ENCODE measurements around the gene HBM.
"Not testable (repeated sequence)": the region's sequence is repeated elsewhere in the genome, so short reads cannot be mapped to it uniquely, and the experiment has no call there.

The HBM gene

GRCh38 chr16:169014-169413, 3.2 kb downstream of the HBM start:
- DNase-seq (ENCODE audit: low read depth): no peak

GRCh38 chr16:170088-170507, 4.3 kb downstream of the HBM start:
- not testable (repeated sequence) for DNase-seq (ENCODE audit: low read depth)

DNA sequence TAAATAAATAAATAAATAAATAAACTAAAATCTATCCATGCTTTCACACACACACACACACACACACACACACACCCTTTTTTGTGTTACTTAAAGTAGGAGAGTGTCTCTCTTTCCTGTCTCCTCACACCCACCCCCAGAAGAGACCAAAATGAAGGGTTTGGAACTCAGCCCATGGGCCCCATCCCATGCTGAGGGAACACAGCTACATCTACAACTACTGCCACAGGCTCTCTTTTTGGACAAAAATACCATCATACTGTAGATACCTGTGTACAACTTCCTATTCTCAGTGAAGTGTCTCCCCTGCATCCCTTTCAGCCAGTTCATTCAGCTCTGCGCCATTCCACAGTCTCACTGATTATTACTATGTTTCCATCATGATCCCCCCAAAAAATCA, 5.0 kb downstream of the HBM start:
- no peak for DNase-seq (ENCODE audit: low read depth)

DNA sequence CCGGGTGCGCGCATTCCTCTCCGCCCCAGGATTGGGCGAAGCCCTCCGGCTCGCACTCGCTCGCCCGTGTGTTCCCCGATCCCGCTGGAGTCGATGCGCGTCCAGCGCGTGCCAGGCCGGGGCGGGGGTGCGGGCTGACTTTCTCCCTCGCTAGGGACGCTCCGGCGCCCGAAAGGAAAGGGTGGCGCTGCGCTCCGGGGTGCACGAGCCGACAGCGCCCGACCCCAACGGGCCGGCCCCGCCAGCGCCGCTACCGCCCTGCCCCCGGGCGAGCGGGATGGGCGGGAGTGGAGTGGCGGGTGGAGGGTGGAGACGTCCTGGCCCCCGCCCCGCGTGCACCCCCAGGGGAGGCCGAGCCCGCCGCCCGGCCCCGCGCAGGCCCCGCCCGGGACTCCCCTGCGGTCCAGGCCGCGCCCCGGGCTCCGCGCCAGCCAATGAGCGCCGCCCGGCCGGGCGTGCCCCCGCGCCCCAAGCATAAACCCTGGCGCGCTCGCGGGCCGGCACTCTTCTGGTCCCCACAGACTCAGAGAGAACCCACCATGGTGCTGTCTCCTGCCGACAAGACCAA, 6.7 kb downstream of the HBM start, which contains the start of gene HBA2:
TSS of gene HBA2 (plus strand) at position 503 of the 568 bp plus-strand sequence. CDS start at position 540, 37 bp downstream.
- not testable (repeated sequence) for DNase-seq (ENCODE audit: low read depth)

DNA sequence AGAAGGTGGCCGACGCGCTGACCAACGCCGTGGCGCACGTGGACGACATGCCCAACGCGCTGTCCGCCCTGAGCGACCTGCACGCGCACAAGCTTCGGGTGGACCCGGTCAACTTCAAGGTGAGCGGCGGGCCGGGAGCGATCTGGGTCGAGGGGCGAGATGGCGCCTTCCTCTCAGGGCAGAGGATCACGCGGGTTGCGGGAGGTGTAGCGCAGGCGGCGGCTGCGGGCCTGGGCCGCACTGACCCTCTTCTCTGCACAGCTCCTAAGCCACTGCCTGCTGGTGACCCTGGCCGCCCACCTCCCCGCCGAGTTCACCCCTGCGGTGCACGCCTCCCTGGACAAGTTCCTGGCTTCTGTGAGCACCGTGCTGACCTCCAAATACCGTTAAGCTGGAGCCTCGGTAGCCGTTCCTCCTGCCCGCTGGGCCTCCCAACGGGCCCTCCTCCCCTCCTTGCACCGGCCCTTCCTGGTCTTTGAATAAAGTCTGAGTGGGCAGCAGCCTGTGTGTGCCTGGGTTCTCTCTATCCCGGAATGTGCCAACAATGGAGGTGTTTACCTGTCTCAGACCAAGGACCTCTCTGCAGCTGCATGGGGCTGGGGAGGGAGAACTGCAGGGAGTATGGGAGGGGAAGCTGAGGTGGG, 7.6 kb downstream of the HBM start:
- not testable (repeated sequence) for DNase-seq (ENCODE audit: low read depth)

- not testable (repeated sequence) for DNase-seq (ENCODE audit: low read depth)
Observed at GRCh38 chr16:173928-174769, 8.4 kb downstream of the HBM start.

- no peak for DNase-seq (ENCODE audit: low read depth)
Observed at GRCh38 chr16:175011-175949, 9.5 kb downstream of the HBM start.

- DNase-seq (ENCODE audit: low read depth): not testable (repeated sequence)
Observed at GRCh38 chr16:176006-176405, 10.2 kb downstream of the HBM start.

GRCh38 chr16:176477-177382, 11.0 kb downstream of the HBM start, which contains the start of gene HBA1:
Gene HBA1, plus strand, starts transcription at chr16:176680. Its CDS starts 37 bp downstream, at chr16:176717.
- not testable (repeated sequence) for DNase-seq (ENCODE audit: low read depth)

- no peak for DNase-seq (ENCODE audit: low read depth)
Observed at GRCh38 chr16:177394-177822, 11.6 kb downstream of the HBM start.

- DNase-seq (ENCODE audit: low read depth): no peak
Observed at GRCh38 chr16:177981-178667, 12.3 kb downstream of the HBM start.

GRCh38 chr16:178668-179015, 12.9 kb downstream of the HBM start:
- DNase-seq (ENCODE audit: low read depth): no peak

- no peak for DNase-seq (ENCODE audit: low read depth)
Observed at GRCh38 chr16:179211-180092, 13.7 kb downstream of the HBM start.

- DNase-seq (ENCODE audit: low read depth): peak; percentile 9
Observed at GRCh38 chr16:180101-180675, 14.4 kb downstream of the HBM start, which contains the start of gene HBQ1. Gene HBQ1, plus strand, starts transcription at chr16:180459. Its CDS starts 28 bp downstream, at chr16:180487.

DNA sequence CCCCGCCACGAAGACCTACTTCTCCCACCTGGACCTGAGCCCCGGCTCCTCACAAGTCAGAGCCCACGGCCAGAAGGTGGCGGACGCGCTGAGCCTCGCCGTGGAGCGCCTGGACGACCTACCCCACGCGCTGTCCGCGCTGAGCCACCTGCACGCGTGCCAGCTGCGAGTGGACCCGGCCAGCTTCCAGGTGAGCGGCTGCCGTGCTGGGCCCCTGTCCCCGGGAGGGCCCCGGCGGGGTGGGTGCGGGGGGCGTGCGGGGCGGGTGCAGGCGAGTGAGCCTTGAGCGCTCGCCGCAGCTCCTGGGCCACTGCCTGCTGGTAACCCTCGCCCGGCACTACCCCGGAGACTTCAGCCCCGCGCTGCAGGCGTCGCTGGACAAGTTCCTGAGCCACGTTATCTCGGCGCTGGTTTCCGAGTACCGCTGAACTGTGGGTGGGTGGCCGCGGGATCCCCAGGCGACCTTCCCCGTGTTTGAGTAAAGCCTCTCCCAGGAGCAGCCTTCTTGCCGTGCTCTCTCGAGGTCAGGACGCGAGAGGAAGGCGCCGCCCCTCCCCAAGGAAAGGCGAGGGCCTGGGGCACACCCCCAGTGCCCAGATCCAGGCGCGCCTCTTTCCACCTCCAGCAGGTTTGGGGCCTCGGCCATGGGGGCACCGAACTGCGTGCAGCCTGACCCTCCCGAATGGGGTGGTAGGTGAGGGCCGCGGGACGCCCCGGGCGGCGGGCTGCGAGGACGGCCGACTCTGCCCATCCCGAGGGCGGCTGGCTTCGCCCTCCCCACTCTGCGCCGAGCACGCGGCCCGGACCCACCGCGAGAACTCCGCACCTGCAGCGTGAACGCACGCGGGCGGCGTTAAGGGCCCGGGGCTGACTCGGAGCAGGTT, 15.1 kb downstream of the HBM start:
- peak; percentile 74 for DNase-seq (ENCODE audit: low read depth)

DNA sequence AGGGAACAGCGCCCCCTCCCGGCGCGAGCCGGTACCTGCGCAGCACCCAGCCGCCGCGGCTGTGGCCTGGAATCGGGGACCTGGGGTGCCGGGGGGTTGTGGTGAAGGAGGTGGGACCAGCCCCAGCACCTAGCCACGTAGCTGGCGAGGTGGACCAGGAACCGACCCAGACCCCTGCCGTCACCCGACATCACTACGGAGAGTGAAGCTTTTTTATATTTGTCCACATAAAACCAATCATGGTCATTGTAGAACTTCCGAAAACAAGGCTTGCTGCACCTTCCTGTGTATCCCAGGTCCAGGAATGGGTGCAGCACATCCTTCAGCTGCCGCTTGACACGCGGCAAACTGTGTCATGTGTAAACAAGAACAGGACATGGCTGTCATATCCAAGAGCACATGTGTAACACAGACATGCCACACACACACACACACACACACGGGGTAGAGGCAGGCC, 15.8 kb downstream of the HBM start:
- DNase-seq (ENCODE audit: low read depth): no peak

GRCh38 chr16:183005-183404, 17.2 kb downstream of the HBM start:
- DNase-seq (ENCODE audit: low read depth): no peak

Data from activated gamma-delta T cell treated with anti-CD3 and anti-CD28 coated beads, Interleukin-2, amount 50 U/mL, for 16 hours (primary cell).